Mononuclear cell (primary cell): ENCODE measurements around the gene SKIC8. TPM values are rescaled to one million over a fixed set of nuclear protein-coding genes. Genes with fewer than 3 reads are reported as not detected.

Experiments
- H3K27me3 ChIP-seq: 2 replicates; pipeline ENCODE4 v1.6.0; 2011; ENCODE audit warnings: low read length, control low read depth; ENCODE audit not compliant: insufficient read depth
- H3K4me1 ChIP-seq: 2 replicates; pipeline ENCODE4 v1.5.1; 2011; ENCODE audit warnings: mild to moderate bottlenecking, low read length, control low read depth; ENCODE audit not compliant: insufficient read depth
- H3K4me3 ChIP-seq: 2 replicates; pipeline ENCODE4 v1.5.1; 2011; ENCODE audit warnings: mild to moderate bottlenecking, low read length, moderate library complexity
- H3K9me3 ChIP-seq: 2 replicates; pipeline ENCODE4 v1.5.1; 2011; ENCODE audit warnings: low read depth, mild to moderate bottlenecking, control low read depth, low read length
- total RNA-seq: library from RNA; depleted of rRNA; stranded (reverse); fragments of >200 nt; gene quantifications from one replicate; pipeline ENCODE4 v1.2.3, GENCODE V29; 2012

The SKIC8 gene
- total RNA-seq, 1 donor: 16.6 TPM

GRCh38 chr15:78325092-78325843 is 25.9 kb upstream of the SKIC8 start:
- Histone ChIP-seq H3K4me3 (no peak overlapping the region), H3K9me3 (no peaks in the 10 kb centered on the region), H3K4me1 (no peaks in the 10 kb centered on the region), H3K27me3 (no peaks in the 10 kb centered on the region)

- no peaks in the 10 kb centered on the region for H3K27me3 ChIP-seq
- H3K9me3 ChIP-seq: no peaks in the 10 kb centered on the region
- no peak overlapping the region for H3K4me3 ChIP-seq
- H3K4me1 ChIP-seq: no peaks in the 10 kb centered on the region
These were observed 24.7 kb upstream of the SKIC8 start for GRCh38 chr15:78324144-78324543.

DNA sequence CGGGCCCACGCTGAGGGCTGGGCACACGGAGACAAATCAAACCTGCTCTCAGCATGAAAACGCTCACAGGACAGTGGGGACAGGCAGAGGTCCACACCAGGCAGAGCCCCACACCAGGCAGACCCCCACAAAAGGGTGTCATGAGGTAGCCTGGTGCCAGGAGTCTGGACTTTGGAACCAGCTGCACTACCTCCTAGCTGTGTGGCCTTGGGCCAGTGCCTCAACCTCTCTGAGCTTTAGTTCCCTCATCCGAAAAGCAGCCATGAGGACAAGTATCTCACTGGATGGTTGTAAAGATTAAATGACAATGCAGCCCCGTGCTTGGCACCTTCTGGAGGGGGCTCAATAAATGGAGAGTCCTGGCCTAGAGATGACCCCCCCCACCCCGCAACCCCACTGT is 24.3 kb upstream of the SKIC8 start:
- H3K4me1 ChIP-seq: no peaks in the 10 kb centered on the region
- H3K9me3 ChIP-seq: no peaks in the 10 kb centered on the region
- H3K27me3 ChIP-seq: no peaks in the 10 kb centered on the region
- no peak overlapping the region for H3K4me3 ChIP-seq

DNA sequence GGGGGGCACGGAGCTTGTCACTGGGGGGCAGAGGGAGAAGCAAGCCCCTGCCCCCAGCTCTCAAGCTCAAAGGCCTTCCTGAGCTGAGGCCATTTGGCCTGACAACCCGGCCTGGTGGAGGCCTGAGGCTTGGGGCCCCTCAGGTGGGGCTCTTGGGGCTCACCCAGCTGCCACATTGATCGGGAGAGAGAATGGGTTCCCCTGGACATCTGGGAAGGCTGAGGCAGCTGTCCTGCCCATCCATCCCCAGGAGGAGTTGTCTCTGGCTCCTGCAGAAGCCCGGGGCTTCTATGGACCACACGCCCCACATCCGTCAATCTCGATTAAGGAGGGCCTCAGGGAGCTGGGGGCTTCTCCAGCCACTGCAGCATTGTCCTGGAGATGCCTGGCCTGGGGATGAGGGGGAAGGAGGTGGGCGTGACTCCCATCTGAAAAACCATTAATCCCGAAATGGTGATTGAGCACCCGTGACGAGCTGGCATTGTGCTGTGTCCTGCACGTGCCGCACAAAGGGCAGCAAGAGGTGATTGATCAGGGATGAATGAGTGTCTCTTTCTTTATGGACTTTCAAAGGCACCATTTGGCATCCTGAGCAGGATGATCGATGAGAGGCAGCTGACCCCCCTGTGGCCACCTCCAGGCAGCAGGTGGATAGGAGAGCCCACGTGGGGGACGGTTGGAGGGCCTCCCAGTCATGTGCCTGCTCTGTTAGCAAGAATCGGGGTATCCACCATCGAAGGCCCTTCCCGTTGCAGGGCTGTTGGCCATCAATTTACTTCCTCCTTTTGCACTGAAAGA is 23.5 kb upstream of the SKIC8 start:
- no peaks in the 10 kb centered on the region for H3K27me3 ChIP-seq

GRCh38 chr15:78322243-78322642 is 22.8 kb upstream of the SKIC8 start:
- no peak overlapping the region for H3K4me3 ChIP-seq
- no peaks in the 10 kb centered on the region for H3K27me3 ChIP-seq
- no peaks in the 10 kb centered on the region for H3K9me3 ChIP-seq
- H3K4me1 ChIP-seq: no peaks in the 10 kb centered on the region

More for the DNA sequence above, 23.5 kb upstream of the SKIC8 start:
- Histone ChIP-seq H3K4me3 (no peak overlapping the region), H3K4me1 (no peaks in the 10 kb centered on the region), H3K9me3 (no peaks in the 10 kb centered on the region)

GRCh38 chr15:78321786-78322185 is 22.4 kb upstream of the SKIC8 start:
- H3K4me3 ChIP-seq: no peak overlapping the region
- no peaks in the 10 kb centered on the region for H3K9me3 ChIP-seq
- no peaks in the 10 kb centered on the region for H3K27me3 ChIP-seq
- H3K4me1 ChIP-seq: no peaks in the 10 kb centered on the region

- Histone ChIP-seq H3K9me3 (no peaks in the 10 kb centered on the region), H3K27me3 (no peaks in the 10 kb centered on the region), H3K4me1 (no peaks in the 10 kb centered on the region), H3K4me3 (no peak overlapping the region)
These were observed 21.7 kb upstream of the SKIC8 start for GRCh38 chr15:78321041-78321570.

DNA sequence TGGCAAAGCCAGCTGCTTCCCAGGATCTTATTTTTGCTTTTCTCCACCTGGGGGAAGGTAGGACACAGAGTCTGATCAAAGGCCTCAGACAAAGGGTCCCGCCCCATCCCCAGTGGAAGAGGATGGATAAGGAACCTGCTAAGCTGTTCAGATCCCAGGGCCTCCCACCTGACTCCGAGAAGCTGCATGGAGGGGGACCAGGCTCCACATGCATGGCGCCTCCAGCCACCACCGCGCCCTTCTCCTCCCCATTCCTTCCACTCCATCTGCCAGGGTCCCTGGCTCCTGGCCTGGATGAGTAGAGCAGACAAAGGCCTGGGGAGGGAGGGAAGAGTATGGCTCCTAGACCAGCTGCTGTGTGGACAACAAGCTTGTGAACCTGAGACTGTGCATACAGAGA is 20.8 kb upstream of the SKIC8 start:
- no peaks in the 10 kb centered on the region for H3K9me3 ChIP-seq
- no peaks in the 10 kb centered on the region for H3K4me1 ChIP-seq
- no peak overlapping the region for H3K4me3 ChIP-seq
- no peaks in the 10 kb centered on the region for H3K27me3 ChIP-seq

- H3K27me3 ChIP-seq: no peaks in the 10 kb centered on the region
- no peak overlapping the region for H3K4me3 ChIP-seq
- H3K9me3 ChIP-seq: no peaks in the 10 kb centered on the region
- no peaks in the 10 kb centered on the region for H3K4me1 ChIP-seq
These were observed 20.2 kb upstream of the SKIC8 start for GRCh38 chr15:78319588-78319987.

- no peak overlapping the region for H3K4me3 ChIP-seq
- H3K4me1 ChIP-seq: no peaks in the 10 kb centered on the region
- H3K9me3 ChIP-seq: no peaks in the 10 kb centered on the region
- H3K27me3 ChIP-seq: no peaks in the 10 kb centered on the region
These were observed 17.9 kb upstream of the SKIC8 start for GRCh38 chr15:78317145-78317836.

DNA sequence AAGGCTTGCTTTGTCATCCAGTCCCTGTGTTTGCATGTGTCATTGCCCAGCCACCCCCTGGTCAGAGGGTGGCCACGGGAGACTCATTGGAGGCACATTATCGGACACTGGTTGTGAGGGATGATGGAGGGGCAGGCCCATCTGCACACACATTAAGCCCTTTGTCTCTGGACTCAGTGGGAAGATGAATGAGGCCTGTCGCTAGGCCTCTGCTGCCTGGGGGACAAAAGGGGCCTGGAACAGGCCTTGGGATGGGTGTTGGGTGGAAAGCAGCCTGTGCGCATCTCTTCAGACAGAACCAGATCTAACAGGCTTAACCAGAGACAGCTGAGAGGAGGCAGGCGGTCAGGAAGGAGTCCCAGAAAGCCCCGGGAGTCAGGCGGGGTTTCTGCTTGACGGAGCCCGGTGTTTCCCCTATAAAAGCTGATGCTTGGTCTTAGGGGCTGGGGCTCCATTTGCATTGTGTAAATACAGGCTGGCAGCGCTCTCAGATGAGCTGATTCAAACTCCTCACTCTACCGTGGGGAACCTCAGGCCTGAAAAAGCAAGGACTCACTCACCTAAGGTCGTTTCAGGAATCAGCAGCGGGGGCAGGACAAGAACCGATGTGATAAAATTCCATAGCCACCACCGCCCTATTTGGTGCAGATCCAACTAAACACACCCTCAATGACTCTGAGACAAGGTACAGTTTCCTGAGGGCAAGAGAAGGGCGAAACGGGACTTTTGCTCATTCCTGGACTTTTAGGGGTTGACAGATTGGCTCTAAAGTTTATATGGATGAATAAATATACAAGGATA is 17.1 kb upstream of the SKIC8 start:
- H3K27me3 ChIP-seq: no peaks in the 10 kb centered on the region
- H3K4me3 ChIP-seq: no peak overlapping the region
- no peaks in the 10 kb centered on the region for H3K4me1 ChIP-seq
- H3K9me3 ChIP-seq: no peaks in the 10 kb centered on the region

GRCh38 chr15:78315686-78316282 is 16.4 kb upstream of the SKIC8 start:
- H3K4me1 ChIP-seq: no peaks in the 10 kb centered on the region
- no peaks in the 10 kb centered on the region for H3K27me3 ChIP-seq
- H3K4me3 ChIP-seq: no peak overlapping the region
- no peaks in the 10 kb centered on the region for H3K9me3 ChIP-seq

GRCh38 chr15:78314181-78314581 is 14.8 kb upstream of the SKIC8 start:
- H3K9me3 ChIP-seq: no peaks in the 10 kb centered on the region
- no peaks in the 10 kb centered on the region for H3K27me3 ChIP-seq
- H3K4me3 ChIP-seq: no peak overlapping the region
- H3K4me1 ChIP-seq: no peaks in the 10 kb centered on the region

DNA sequence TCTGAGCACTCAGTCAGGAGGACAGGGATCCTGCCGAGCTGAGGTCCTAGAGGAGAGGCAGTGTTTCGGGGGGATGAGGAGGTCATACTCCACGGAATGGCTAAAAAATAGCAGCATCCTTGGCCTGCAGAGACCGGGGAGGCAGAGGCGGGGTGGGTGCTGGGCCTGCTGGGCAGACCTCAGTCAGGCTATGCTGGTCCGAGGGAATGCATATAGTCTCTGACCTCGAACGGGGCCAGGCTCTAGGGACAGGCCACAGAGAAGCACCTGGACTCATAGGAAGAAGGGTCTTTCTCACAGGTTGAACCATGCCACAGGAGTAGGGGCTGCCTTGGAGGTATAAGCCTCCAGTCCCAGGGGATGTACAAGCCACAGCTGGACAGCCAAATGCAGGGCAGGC is 14.0 kb upstream of the SKIC8 start:
- H3K4me1 ChIP-seq: peaks cover 3% of the 10 kb centered on the region
- no peaks in the 10 kb centered on the region for H3K27me3 ChIP-seq
- no peaks in the 10 kb centered on the region for H3K9me3 ChIP-seq
- no peak overlapping the region for H3K4me3 ChIP-seq
